Cerebellar cortex (tissue), 1 donor: ENCODE measurements around the gene PNMA6E.

Experiments used
- DNase-seq: peaks from one replicate; pipeline ENCODE4 v3.0.0-alpha.2; 2015; ENCODE audit warnings: low spot score

The PNMA6E gene

DNA sequence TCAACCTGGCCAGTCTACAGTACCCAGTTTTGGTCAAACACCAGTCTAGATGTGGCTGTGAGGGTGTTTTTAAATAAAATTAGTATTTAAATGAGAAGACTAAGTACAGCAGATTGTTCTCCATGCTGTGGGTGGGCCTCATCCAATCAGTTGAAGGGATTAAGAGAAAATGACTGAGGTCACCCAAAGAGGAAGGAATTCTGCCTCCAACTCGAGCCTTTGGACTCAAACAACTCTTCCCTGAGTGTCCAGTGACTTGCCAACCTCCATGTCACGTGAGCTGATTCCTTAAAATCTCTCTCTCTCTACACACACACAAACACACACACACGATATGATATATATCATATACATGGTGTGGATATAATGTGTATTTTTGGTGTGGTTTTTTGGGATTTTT, 34.7 kb upstream of the PNMA6E start:
- no peak for DNase-seq

DNA sequence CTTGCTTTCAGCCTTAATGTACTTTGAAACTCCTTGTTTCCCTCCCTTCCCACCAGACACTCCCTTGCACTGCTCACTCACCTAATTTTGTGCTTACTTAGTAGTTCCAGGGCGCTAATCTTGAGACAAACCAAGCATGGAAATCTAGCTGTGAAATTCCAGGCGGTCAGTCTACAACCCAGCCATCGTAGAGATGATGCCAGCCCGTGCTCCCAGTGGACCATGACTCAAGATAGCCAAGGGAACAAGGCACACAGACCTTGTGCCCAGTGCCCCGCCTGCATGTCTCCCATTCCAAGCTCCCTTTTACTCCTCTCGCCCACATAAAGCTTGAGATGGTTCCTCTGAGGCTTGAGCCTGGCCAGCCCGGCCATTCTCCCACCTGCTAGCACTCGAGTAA, 33.7 kb upstream of the PNMA6E start:
- DNase-seq = no peak

DNA sequence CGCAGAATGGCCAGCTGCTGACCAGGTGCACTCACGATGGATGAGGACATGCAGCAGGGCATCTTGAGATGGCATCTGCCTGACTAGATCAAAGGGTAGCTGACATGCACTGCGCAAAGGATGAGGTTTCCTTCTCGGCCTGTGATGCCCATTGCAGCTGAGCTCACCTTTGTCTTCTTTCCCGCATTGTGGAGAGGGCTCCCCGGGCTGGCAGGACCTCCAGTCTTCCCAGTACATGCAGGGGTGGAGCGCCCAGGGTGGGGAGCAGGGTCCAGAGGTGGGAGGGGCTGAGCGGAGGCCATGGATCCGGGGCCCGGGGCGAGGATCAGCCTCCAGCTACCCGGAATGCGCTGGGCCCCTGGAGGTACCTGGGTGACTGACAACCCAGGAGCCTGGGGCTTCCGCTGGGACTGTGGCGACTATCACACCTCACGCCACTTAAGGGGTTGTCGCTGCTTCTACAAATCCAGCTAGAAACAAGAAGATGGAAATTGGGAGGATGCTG, 32.7 kb upstream of the PNMA6E start:
- no peak for DNase-seq

DNA sequence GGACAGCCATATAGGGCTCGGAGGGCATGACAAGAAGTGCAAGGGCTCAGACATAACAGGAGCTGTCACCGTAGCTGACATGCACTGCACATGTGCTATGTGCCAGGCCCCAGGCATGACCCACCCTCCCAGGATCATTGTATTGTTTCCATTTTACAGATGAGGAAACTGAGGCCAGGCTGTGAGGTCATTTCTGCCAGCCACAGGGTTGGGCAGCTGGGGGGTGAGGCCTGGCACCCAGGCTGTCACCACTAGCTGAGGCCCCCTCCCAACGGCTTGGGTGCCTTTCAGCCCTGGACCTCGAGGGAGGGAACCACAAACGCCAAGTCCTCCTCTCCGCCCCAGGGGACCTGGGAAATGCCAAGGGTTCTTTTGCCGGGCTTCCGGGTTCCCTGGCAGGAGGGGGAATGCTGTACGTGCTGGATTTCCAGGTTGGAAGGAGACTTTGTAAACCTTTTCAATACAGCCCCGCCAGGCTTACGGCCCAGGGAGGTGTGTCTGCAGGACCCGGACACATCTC, 32.1 kb upstream of the PNMA6E start:
- no peak for DNase-seq

DNA sequence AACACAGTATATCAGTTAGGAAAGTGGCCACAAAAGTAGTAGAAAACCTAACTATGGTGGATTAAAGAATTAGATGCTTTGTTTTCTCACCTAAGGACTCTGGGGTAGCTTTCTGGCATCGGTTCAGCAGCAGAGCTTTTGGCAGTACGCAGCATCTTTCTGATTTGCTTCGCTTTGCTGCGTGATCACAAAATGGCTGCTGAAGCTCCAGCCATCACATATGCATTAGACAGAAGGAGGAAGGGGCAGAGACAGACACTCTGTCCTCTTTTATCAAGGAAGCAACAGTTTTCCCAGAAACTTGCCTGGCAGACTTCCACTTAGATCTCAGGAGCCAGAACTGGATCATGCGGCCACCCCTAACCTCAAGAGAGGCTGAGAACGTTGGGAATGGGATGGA, 29.6 kb upstream of the PNMA6E start:
- DNase-seq = no peak

DNA sequence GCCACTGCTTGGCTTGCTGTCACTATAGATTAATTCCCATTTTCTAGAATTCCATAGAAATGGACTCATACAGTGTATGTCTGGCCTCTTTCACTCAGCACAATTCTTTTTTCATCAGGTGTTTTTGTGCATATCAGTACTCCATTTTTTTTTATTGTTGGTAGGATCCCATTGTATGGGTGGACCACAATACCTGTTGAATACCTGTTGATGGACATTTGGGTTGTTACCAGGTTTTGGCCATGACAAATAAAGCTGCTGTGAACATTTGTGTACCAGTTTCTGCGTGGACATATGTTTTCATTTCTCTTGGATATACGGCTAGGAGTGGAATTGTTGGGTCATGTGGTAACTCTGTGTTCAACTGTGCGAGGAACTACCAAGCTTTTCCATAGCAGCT, 25.1 kb upstream of the PNMA6E start:
- DNase-seq = no peak

DNA sequence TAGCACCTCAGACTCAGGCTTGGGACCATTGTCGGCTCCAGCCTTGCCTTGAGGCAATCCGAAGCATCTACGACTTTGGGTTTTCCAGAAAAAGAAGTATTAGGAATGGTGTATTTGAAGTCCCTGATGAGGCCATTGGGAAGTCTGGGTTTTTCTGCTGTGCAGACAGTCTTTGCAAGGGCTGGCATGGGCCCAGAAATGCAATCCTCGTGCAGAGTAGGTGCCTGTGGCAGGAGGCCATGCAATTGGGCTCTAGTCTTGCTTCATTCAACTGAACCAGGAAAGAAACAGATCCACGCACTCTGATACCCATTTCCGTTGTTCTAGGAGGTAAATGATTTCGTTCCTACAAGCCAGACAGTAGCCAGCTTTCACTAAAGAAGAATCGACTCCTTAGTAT, 22.5 kb upstream of the PNMA6E start:
- DNase-seq = no peak

DNA sequence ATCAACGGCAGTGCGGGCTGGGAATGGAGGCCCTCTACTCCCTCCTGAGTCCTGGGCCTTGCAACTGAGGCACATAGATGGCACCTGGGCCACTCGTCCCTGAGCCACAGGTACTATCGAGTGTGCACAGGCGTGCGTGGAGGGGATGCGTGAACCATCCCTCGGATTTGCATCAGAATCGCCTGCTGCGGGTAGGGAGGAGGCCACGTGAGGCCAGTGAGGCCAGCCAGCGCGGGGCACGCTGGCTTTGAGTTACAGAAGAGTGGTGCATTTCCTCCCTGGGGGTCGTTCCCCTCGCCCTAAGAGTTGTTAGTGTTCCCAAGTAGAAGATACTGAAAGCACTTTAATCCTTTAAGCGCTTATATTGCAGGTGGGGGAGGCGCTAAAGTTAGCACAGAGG, 20.7 kb upstream of the PNMA6E start:
- DNase-seq = no peak

DNA sequence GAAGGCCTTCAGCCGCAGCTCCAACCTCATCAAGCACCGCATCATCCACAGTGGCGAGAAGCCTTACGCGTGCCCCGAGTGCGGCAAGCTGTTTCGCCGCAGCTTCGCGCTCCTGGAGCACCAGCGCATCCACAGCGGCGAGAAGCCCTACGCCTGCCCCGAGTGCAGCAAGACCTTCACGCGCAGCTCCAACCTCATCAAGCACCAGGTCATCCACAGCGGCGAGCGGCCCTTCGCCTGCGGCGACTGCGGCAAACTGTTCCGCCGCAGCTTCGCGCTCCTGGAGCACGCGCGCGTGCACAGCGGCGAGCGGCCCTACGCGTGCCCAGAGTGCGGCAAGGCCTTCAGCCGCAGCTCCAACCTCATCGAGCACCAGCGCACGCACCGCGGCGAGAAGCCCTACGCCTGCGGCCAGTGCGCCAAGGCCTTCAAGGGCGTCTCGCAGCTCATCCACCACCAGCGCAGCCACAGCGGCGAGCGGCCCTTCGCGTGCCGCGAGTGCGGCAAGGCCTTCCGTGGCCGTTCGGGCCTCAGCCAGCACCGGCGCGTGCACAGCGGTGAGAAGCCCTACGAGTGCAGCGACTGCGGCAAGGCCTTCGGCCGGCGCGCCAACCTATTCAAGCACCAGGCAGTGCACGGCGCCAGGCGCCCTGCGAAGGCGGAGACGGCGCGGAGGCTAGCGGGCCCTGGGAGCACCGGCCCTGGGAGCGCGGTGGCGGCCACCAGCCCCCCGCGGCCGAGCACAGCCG, 19.9 kb upstream of the PNMA6E start:
- no peak for DNase-seq

DNA sequence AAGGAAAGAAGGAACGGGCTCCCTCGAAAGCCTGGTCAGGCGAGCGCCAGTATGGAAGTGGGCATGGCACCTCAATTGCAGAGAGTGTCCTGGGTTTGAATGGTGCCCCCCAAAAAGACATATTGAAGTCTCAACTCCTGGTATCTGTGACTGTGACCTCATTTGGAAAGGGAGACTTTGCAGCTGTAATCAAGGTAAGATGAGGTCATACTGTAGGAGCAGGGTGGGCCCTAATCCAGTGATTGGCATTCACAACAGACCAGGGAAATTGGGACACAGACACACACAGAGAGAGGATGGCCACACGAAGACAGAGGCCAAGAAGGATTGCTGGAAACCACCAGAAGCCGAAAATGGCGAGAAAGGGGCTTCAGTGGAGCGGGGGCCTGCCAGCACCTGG, 16.5 kb upstream of the PNMA6E start:
- no peak for DNase-seq

DNA sequence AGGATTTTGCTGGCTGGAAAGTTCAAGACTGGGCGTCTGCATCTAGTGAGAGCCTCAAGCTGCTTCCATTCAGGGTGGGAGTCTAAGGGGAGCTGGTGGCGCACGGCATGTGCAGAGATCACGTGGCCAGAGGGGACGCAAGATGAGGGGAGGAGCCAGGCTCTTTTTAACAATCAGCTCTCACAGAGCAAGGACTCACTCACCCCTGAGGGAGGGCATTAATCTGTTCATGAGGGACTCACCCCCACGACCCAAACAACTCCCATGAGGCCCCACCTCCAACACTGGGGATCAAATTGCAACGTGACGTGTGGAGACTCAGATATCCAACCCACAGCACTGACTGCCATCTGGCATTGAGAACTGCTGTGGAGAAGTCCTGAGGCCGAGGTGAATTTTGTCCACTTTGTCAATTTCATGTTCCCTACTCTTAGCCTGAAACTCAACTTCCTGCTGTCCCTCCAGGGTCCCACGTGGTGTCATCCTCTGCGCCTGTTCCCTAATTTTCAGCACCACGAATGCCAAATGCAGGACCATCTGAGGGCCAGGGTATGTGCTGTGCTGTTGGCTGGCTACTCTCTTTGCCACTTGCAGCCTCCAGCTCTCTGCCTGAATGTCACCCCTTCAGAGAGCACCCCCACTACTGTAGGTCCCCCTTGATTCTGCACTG, 15.8 kb upstream of the PNMA6E start:
- DNase-seq = no peak

DNA sequence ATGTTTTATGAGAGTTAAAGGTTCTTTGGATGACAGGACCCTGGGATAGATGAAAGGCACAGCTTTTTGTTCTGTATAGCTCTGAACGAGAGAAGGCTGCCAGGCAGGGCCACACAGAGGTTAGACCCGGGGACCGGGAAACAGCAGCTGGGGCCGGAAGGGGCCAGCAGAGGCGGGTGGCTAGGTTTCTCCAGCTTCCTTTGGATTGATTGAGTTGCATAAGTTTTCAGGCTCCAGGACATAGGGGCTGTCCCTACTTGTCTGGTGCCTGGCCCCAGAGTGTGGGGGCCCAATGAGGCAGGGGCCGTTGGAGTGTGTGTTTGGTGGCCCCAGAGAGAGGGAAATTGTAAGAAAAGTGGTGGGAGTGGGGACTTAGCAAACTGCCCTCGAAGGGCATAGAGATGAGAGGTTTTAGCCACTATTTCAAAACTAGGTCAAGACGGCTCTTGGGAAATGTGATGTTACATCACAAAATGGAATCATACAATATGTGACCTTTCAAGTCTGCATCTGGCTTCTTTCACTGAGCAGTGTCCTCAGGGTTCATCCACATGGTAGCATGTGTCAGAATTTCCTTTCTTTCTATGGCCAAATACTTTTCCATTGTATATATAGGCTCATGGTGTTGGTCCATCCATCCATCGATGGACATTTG, 13.8 kb upstream of the PNMA6E start:
- no peak for DNase-seq

DNA sequence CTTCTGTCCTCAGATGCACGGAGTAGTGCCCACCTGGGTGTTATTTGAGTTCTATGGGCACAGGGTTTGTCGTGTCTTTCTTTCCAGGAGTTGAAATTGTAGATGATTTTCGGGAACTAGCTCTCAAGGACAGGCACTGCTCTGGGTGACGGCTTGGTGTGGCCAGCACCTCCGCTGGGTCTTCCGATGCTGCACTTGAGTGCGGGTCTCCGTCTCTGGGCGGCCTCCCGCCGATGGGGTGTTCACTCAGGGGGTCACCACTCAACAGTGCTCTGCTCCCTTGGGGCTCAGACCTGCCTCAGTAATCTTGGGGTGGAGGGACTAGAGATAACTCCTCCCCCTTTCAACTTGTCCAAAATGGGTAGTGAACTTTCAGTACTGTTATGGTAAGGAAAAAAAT, 12.6 kb upstream of the PNMA6E start:
- DNase-seq = no peak

DNA sequence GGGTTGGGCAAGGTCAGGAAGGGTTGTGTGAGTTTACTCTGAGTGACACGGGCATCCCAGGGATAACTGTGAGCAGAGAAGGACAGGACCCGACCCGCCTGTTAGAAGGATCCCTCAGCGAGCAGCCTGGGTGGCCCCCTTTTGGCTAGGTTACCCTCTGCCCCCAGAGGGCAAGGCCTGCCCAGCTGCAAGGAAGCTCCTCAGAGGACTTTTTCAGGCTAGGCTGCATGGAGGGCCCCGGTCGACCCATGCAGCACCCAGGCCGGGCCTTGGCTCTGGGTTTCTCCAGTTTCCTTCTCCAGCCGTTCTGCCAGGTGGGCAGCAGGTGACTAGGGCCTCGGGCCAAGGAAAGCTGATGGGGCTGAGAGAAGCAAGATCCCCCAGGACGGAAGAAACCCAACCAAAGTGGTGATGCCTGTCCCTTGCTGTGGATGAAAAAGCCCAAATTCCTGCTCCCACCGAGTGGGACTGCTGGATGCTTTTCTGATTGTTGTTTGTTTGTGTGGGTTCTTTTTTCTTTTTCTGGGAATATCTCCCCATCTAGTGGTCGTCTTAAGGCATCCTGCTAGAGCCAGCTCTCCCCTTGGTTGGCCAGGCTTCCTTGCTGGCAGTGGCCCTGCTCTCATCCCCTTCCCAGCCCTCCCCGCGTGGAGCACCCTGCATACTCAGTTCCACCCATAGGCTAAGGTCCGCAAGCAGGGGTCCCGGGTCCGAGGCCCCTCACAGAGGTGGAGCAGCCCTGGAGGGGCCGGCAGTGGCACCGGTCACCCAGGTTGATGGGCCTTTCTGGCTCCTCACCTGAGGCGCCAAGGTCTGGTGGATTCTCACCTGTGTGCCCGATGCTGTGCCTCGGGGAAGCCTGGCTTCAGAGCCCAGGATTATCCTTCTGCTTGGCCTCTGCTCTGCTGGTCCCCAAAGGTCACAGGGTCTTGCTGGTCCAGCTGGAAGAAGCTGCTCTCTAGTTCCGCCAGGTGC, 11.9 kb upstream of the PNMA6E start:
- DNase-seq = peak; percentile 10

DNA sequence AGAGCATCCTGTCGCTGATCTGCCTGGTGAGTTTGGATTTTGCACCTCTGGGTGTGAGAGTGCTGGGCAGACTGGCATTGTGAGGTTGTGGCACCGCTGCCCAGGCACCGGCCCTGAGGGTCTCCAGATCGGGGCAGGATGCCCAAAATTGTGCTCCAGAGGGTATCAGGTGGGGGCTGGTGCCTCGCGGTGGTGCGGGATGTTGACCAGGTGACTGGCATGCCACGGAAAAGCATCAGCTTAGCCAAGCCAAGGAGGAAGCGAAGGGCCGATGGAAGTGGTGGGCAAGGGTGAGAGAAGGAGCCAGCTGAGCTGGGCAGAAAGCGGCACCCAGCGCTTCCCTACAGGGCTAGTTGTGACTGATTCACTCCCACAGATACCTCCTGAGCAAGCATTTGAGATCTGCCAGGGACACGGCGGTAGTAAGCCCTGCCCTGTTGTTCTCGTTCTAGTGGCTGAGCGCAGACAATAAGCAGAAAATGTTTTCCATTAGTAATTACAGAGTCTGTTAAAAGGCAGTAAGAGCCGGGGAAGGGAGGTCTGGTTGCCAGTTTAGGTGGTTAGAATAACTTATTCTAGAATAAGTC, 10.9 kb upstream of the PNMA6E start:
- DNase-seq = peak; percentile 21

DNA sequence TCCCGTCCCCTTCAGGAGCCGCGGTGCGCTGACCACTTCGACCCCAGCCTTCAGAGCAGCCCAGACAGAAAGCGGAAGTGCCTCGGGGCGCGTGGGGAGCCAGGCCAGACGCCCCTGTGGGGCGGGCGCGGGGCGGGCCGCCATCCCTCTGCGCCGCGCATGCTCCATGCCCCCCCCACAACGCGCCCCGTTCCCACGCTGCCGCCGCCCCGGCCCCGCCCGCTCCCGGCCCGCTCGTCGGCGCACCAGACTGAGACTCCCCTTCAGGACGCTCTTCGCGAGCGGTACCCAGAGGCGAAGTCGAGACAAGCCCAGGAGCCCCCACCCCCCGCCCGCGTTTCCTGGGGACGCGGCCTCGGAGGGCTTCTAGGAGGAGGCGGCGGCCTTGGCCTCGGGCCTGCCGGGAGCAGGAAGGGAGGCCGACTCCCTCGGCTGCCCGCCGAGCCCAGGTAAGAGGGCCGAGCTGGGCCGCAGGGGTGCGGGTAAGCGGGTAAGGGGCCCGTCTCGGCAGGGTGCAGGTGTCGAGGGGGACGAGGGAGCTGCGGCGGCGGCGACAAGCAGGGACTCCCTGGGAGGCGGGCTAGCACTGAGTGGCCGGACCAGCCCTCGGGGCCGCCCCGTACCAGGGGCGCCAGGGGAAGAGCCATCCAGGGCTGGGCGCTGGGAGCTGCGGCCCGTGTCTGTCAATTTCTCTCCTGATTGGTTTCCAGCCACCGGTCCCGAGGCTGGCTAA, 10.3 kb upstream of the PNMA6E start, which contains the start of gene ZFP92:
TSS of gene ZFP92 (plus strand) at position 218 of the 733 bp plus-strand sequence. CDS start 6,851 bp downstream, outside the sequence.
- peak; percentile 5 for DNase-seq

DNA sequence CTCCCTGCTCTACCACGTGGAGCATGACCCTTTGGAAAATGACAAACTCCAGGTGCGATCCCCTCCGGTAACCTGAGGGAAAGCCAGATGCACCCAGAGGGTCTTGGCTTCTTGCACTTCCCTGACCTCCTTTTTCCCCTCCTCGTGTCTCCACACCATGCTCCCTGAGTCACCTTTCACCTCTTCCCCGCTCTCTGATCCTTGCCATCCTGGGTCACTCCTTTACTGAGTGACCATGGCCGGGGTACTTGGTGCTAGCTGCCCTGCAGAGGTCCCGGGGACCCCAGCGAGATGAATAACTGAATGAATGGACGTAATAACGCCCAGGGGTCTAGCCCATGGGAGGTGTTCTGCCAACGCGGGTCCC, 9.7 kb upstream of the PNMA6E start:
- no peak for DNase-seq

DNA sequence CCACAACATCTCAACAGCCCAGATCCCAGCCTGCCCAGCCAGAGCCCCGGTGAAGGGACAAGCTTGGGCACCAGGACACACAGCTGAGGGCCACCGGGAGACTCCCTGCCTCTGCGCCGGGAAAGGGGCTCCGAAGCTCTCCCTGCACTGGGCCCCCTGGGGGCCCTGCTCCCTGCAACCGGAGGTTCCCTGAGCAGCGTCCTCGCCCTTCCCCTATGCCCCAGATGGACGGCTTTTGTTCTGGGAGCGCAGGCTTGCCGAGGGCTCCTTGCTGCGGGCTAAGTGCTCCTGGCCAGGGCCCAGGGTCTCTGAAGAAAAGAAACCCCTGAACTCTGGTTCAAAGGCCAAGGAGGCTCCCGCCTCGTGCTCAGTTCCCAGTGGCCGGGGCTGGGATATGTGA, 9.2 kb upstream of the PNMA6E start:
- DNase-seq = no peak

DNA sequence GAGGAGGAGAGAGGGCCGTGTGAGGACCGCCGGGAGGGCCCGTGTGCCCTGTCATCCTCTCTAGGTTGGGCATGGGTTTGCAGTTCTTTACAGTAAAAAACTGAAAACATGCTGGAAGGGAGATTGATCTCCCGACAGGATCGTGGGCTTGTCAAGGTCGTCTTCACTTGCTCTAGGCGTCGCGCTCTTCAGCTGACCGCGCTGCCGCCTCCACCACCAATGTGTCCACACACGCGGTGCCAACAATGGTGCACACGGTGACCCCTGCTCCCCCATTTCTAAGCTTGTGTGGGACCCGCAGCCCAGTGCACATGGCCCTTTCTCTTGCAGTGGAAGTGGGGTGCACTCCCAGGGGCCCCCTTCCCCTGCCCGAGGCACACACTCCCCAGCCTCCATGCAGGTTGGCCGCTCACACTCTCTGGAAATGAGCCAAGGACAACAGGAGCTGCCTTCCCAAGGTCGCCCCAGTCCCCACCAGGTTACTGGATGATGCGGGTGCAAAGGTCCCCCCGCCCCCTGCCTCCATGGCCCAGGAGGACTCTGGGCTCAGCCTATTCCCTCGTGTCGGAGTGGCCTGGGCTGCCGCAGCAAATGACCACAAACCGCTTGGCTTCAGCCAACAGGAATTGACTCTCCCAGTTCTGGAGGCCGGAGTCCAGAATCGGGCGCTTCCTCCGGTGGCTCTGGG, 8.4 kb upstream of the PNMA6E start:
- no peak for DNase-seq

DNA sequence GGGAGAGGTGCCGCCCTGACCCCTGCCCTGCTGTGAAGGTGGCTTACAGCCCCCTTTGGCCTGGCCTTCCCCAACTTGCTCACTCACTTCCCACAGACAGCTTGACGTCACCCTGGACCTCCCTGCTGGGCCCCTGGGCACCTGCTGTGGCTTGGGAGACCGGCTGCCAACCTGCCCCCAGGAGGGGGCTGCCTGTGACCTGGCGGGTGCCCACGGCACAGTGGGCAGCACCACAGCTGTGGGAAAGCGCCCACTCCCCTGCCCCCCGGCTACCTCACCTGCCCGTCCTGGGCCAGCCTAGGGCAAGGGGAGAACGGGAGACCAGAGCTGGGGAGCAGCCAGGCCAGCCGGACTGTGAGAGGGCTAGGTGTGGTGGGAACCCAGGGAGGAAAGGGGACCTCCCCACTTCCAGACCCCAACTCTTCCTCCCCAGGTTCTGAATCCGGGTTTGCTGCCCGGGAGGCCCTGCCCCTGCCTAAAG, 7.8 kb upstream of the PNMA6E start:
- no peak for DNase-seq
